RWPE2 (cell line): ENCODE measurements around the gene TOM1L1.

Experiments
- ATAC-seq: fragments of 200-7000 bp; cut with Tn5 transposase; 3 replicates; pipeline ENCODE4 v1.9.1; 2021; ENCODE audit warnings: low read depth
- DNase-seq: peaks from one replicate; pipeline ENCODE4 v3.0.0-alpha.2; 2020; ENCODE audit warnings: low spot score
- H3K27ac ChIP-seq: fragments of 450-650 bp; 2 replicates; pipeline ENCODE4 v1.5.1; 2017; ENCODE audit warnings: mild to moderate bottlenecking; ENCODE audit not compliant: poor library complexity, severe bottlenecking
- H3K27me3 ChIP-seq: fragments of 250-450 bp; sonication (Bioruptor Pico); 2 replicates; pipeline ENCODE4 v1.5.1; 2021; ENCODE audit warnings: mild to moderate bottlenecking, moderate library complexity; ENCODE audit not compliant: insufficient read depth, poor library complexity, severe bottlenecking
- H3K36me3 ChIP-seq: fragments of 250-450 bp; sonication (Bioruptor Pico); 2 replicates; pipeline ENCODE4 v1.5.1; 2020; ENCODE audit warnings: low read depth, mild to moderate bottlenecking, moderate library complexity
- H3K4me1 ChIP-seq: fragments of 250-450 bp; sonication (Bioruptor Pico); 2 replicates; pipeline ENCODE4 v1.5.1; 2021; ENCODE audit warnings: mild to moderate bottlenecking, moderate library complexity; ENCODE audit not compliant: insufficient read depth, poor library complexity, severe bottlenecking
- H3K4me3 ChIP-seq: fragments of 250-450 bp; sonication (Bioruptor Pico); 2 replicates; pipeline ENCODE4 v1.5.1; 2021; ENCODE audit warnings: mild to moderate bottlenecking, moderate library complexity; ENCODE audit not compliant: severe bottlenecking
- H3K9me3 ChIP-seq: fragments of 250-450 bp; sonication (Bioruptor Pico); 2 replicates; pipeline ENCODE4 v1.5.1; 2021; ENCODE audit warnings: mild to moderate bottlenecking, moderate library complexity; ENCODE audit not compliant: severe bottlenecking
- CTCF ChIP-seq: fragments of 450-650 bp; IDR thresholded peaks from one replicate; pipeline ENCODE4 v1.5.1; 2017; ENCODE audit warnings: mild to moderate bottlenecking, moderate library complexity; ENCODE audit not compliant: poor library complexity, severe bottlenecking

TOM1L1 gene

GRCh38 chr17:54956791-54957190 lies 56.1 kb downstream of the TOM1L1 start:
- Histone ChIP-seq H3K4me3 (no peak overlapping the region), H3K27ac (no peak overlapping the region), H3K27me3 (no peaks in the 10 kb centered on the region), H3K9me3 (no peaks in the 10 kb centered on the region), H3K4me1 (no peaks in the 10 kb centered on the region), H3K36me3 (peaks cover 58% of the 10 kb centered on the region)
- ATAC-seq: no peak; the same call in 2 of the 3 replicates
- no peak for TF ChIP-seq CTCF
- DNase-seq: no peak

- Histone ChIP-seq H3K36me3 (peaks cover 33% of the 10 kb centered on the region), H3K27me3 (no peaks in the 10 kb centered on the region), H3K4me3 (peak overlapping the region; percentile 86), H3K9me3 (no peaks in the 10 kb centered on the region), H3K27ac (peak overlapping the region; percentile 34), H3K4me1 (no peaks in the 10 kb centered on the region)
- DNase-seq (no peak), ATAC-seq (peak; percentile 11)
- TF ChIP-seq CTCF: no peak
Measured at GRCh38 chr17:54967621-54968261, 67.1 kb downstream of the TOM1L1 start.

DNA sequence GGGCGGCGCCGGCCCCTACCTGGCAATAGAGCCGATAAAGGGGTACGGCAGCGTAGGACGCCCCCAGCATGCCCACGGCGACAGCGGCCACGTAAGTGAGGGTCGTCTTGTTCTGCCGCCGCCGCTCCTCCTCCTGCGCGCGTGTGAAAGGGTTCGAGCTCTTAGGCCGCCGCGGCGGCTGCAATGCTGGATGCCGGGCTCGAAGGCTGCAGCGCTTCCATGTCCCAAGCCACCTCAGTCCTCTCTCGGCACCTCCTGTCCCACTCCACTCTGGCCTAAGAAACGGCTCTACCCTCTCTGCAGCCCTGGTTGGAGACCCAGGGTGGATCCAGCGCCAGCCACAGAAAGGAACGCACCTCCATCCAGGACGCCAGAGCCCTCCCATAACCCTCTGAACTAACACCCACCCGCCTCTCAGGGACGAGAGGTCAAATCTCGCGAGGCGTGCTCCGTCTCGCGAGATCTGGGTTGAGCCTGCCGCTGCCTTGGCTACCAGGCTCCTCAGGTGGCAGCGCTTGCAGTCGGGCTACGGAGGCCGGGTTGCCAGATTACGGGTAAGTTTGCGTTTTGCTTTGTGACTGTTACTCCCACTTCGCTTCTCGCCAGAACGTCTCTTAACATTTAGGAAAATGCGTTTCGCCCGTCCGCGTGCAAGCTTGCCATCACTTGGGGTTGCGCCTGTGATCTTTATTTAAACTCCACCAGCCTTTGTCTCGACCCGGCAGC lies 67.8 kb downstream of the TOM1L1 start, which contains the start of the genes COX11 and STXBP4:
COX11 (minus strand) TSS at position 393 of the 726 bp plus-strand sequence; CDS start at position 385, 8 bp downstream.
STXBP4 (plus strand) TSS at position 504 of the 726 bp plus-strand sequence. CDS start 17,455 bp downstream, outside the sequence.
- H3K4me1 ChIP-seq: no peaks in the 10 kb centered on the region

DNA sequence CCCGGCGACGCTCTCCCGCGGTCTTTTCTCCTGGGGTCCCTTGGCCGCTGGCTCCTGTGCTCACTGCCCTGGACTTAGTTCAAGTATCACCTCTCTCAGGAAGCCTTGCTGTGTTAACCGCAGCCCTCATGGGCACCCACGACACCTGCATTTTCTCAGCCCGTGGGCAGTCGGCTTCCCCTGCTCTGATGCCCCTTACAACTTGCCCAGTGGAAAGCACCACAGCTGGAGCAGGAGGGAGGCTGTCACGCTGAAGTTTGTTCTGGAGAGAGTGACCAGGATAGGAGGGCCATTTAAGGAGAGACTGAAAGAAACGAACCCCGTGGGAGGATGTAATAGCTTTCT lies 68.3 kb downstream of the TOM1L1 start:
- H3K27me3 ChIP-seq: no peaks in the 10 kb centered on the region
- no peak for TF ChIP-seq CTCF
- H3K4me1 ChIP-seq: no peaks in the 10 kb centered on the region
- H3K27ac ChIP-seq: peak overlapping the region; percentile 34
- ATAC-seq (peak; percentile 35), DNase-seq (no peak)
- H3K4me3 ChIP-seq: peak overlapping the region; percentile 86
- no peaks in the 10 kb centered on the region for H3K9me3 ChIP-seq
- H3K36me3 ChIP-seq: peaks cover 21% of the 10 kb centered on the region

More for the DNA sequence above, 67.8 kb downstream of the TOM1L1 start, which contains the start of the genes COX11 and STXBP4:
- H3K27me3 ChIP-seq: no peaks in the 10 kb centered on the region
- peak; percentile 92 for ATAC-seq
- TF ChIP-seq CTCF: peak; percentile 64
- H3K9me3 ChIP-seq: no peaks in the 10 kb centered on the region
- peak; percentile 93 for DNase-seq
- H3K27ac ChIP-seq: peak within 1 kb of the TSS; percentile 34
- peak within 1 kb of the TSS; percentile 86 for H3K4me3 ChIP-seq
- H3K36me3 ChIP-seq: peaks cover 27% of the 10 kb centered on the region
